ENCODE results near the gene RRAS. TPM values are rescaled to one million over a fixed set of nuclear protein-coding genes. Genes with fewer than 3 reads are reported as not detected.
"Not testable (repeated sequence)": the region's sequence is repeated elsewhere in the genome, so short reads cannot be mapped to it uniquely, and the experiment has no call there.

Gene RRAS
- total and polyA plus RNA-seq, 7 donors, result 22.6 to 57.0 (median 48.4) TPM

GRCh38 chr19:49631014-49631588, 8.8 kb downstream of the RRAS start:
- Histone ChIP-seq H3K4me3 (no peak overlapping the region), H3K27ac (no peak overlapping the region), H3K27me3 (ENCODE audit: insufficient read depth in 3 of 3, low read length in 2 of 3) (peaks cover 0 to 4% (median 0%) of the 10 kb centered on the region in 3 donors), H3K9me3 (no peaks in the 10 kb centered on the region), H3K36me3 (ENCODE audit: insufficient read depth in 1 of 2, low read depth in 1 of 2) (peaks cover 0 to 16% of the 10 kb centered on the region in 2 donors), H3K4me1 (no peaks in the 10 kb centered on the region)
- 15 to 21% (median 17%) methylated on average over 9 of the region's 9 CpGs for WGBS, 3 donors
- intact Hi-C loops (cut with DNase I), result no loop called here
- ATAC-seq (peak in 2 of 4 donors; percentile 35), DNase-seq (no peak)
- no peak for TF ChIP-seq CTCF (IDR thresholded peaks at IDR 0.05)

GRCh38 chr19:49629659-49630058, 10.3 kb downstream of the RRAS start:
- 78 to 87% (median 82%) methylated on average over 9 of the region's 9 CpGs for WGBS, 3 donors
- no peak overlapping the region for H3K4me3 ChIP-seq
- no peak overlapping the region for H3K27ac ChIP-seq
- intact Hi-C loops (cut with DNase I), result no loop called here
- no peak for DNase-seq
- no peaks in the 10 kb centered on the region for H3K9me3 ChIP-seq
- H3K4me1 ChIP-seq, result no peaks in the 10 kb centered on the region
- no peak for ATAC-seq
- peaks cover 0 to 4% (median 0%) of the 10 kb centered on the region in 3 donors for H3K27me3 ChIP-seq (ENCODE audit: insufficient read depth in 3 of 3, low read length in 2 of 3)
- H3K36me3 ChIP-seq (ENCODE audit: insufficient read depth in 1 of 2, low read depth in 1 of 2), result peaks cover 0 to 20% of the 10 kb centered on the region in 2 donors
- no peak for TF ChIP-seq CTCF (IDR thresholded peaks at IDR 0.05)

GRCh38 chr19:49626226-49626625, 13.7 kb downstream of the RRAS start:
- peaks cover 0 to 32% of the 10 kb centered on the region in 2 donors for H3K36me3 ChIP-seq (ENCODE audit: insufficient read depth in 1 of 2, low read depth in 1 of 2)
- no peak for ATAC-seq
- no peak overlapping the region for H3K4me3 ChIP-seq
- WGBS, 3 donors, result 84 to 88% (median 84%) methylated on average over 11 of the region's 11 CpGs
- no peaks in the 10 kb centered on the region for H3K27me3 ChIP-seq (ENCODE audit: insufficient read depth in 3 of 3, low read length in 2 of 3)
- intact Hi-C loops (cut with DNase I), result no loop called here
- H3K9me3 ChIP-seq, result no peaks in the 10 kb centered on the region
- DNase-seq, result no peak
- H3K4me1 ChIP-seq, result no peaks in the 10 kb centered on the region
- no peak overlapping the region for H3K27ac ChIP-seq
- no peak for TF ChIP-seq CTCF (IDR thresholded peaks at IDR 0.05)

GRCh38 chr19:49624967-49625910, 14.7 kb downstream of the RRAS start:
- ATAC-seq, result peak in 1 of 4 donors; percentile 26
- no peaks in the 10 kb centered on the region for H3K4me1 ChIP-seq
- no peak for TF ChIP-seq CTCF (IDR thresholded peaks at IDR 0.05)
- peaks cover 0 to 35% of the 10 kb centered on the region in 2 donors for H3K36me3 ChIP-seq (ENCODE audit: insufficient read depth in 1 of 2, low read depth in 1 of 2)
- no peak overlapping the region for H3K4me3 ChIP-seq
- H3K27ac ChIP-seq, result no peak overlapping the region
- no peaks in the 10 kb centered on the region for H3K27me3 ChIP-seq (ENCODE audit: insufficient read depth in 3 of 3, low read length in 2 of 3)
- no peak for DNase-seq
- WGBS, 3 donors, result 82 to 87% (median 83%) methylated on average over 25 to 27 of the region's 27 CpGs
- no peaks in the 10 kb centered on the region for H3K9me3 ChIP-seq
- intact Hi-C loops (cut with DNase I), result no loop called here

GRCh38 chr19:49617860-49618259, 22.1 kb downstream of the RRAS start:
- WGBS, 3 donors, result 89 to 95% (median 90%) methylated on average over 13 of the region's 13 CpGs
- ATAC-seq; H3K27ac ChIP-seq; H3K9me3 ChIP-seq; DNase-seq; H3K27me3 ChIP-seq (ENCODE audit: insufficient read depth in 3 of 3, low read length in 2 of 3); H3K4me1 ChIP-seq; H3K4me3 ChIP-seq; intact Hi-C loops (cut with DNase I): not testable (repeated sequence)
- H3K36me3 ChIP-seq (ENCODE audit: insufficient read depth in 1 of 2, low read depth in 1 of 2), result peaks cover 0 to 62% of the 10 kb centered on the region in 2 donors
